NCI-H446 (cell line): ENCODE data around the gene DHX30.
"Not testable (repeated sequence)": the region's sequence is repeated elsewhere in the genome, so short reads cannot be mapped to it uniquely, and the experiment has no call there.

ENCODE experiments used
- DNase-seq, 2 experiments: peaks; one replicate each; lab custom pipeline; 2025; lab: John Stamatoyannopoulos, UW

DHX30 gene

GRCh38 chr3:47884603-47885002 lies 81.7 kb downstream of the DHX30 start:
- DNase-seq, result no peak

GRCh38 chr3:47885168-47885567 lies 82.2 kb downstream of the DHX30 start:
- DNase-seq, result no peak

- DNase-seq, result not testable (repeated sequence)
Measured at GRCh38 chr3:47887991-47888390, 85.1 kb downstream of the DHX30 start.

GRCh38 chr3:47888986-47889757 lies 86.2 kb downstream of the DHX30 start:
- DNase-seq, result no peak

GRCh38 chr3:47890126-47890827 lies 87.3 kb downstream of the DHX30 start:
- DNase-seq, result no peak

- no peak for DNase-seq
Measured at GRCh38 chr3:47890828-47891612, 88.1 kb downstream of the DHX30 start.

GRCh38 chr3:47891613-47892005 lies 88.7 kb downstream of the DHX30 start:
- no peak for DNase-seq

- no peak for DNase-seq
Measured at GRCh38 chr3:47892286-47893040, 89.5 kb downstream of the DHX30 start.

- DNase-seq, result no peak
Measured at GRCh38 chr3:47895241-47895640, 92.3 kb downstream of the DHX30 start.

- DNase-seq, result no peak
Measured at GRCh38 chr3:47896736-47897135, 93.8 kb downstream of the DHX30 start.

GRCh38 chr3:47897954-47898353 lies 95.0 kb downstream of the DHX30 start:
- no peak for DNase-seq

GRCh38 chr3:47899495-47900108 lies 96.7 kb downstream of the DHX30 start:
- no peak for DNase-seq
